Activated T-cell treated with anti-CD3 and anti-CD28 coated beads, Interleukin-2, amount 50 U/mL, for 72 hours (primary cell): Measurements from ENCODE around the gene MXD3. TPM values are rescaled to one million over a fixed set of nuclear protein-coding genes. Genes with fewer than 3 reads are reported as not detected.
"Not testable (repeated sequence)": the region's sequence is repeated elsewhere in the genome, so short reads cannot be mapped to it uniquely, and the experiment has no call there.

ENCODE experiments used
- ATAC-seq, 2 donors: fragments of 150-1000 bp; cut with Tn5 transposase; replicated peaks in 1 of 2; 2 replicates each; pipeline ENCODE4 v1.10.0; 2021; ENCODE audit warnings: moderate library complexity in 2 of 2, mild to moderate bottlenecking in 1 of 2
- DNase-seq, 2 donors: peaks; one replicate each; pipeline ENCODE4 v3.0.0; 2021 to 2022; ENCODE audit warnings: mixed read lengths in 1 of 2
- H3K27ac Mint-ChIP-seq: one replicate; pipeline ENCODE4 v1.8.0; 2022; ENCODE audit warnings: mild to moderate bottlenecking, moderate library complexity, mixed read lengths
- H3K27me3 Mint-ChIP-seq: one replicate; pipeline ENCODE4 v1.8.0; 2022; ENCODE audit warnings: low read depth, mixed read lengths
- H3K36me3 Mint-ChIP-seq, 2 donors: one replicate each; pipeline ENCODE4 v1.8.0; 2022; ENCODE audit warnings: mixed read lengths in 2 of 2, mild to moderate bottlenecking in 1 of 2; ENCODE audit not compliant: insufficient read depth in 2 of 2
- H3K4me1 Mint-ChIP-seq: one replicate; pipeline ENCODE4 v1.8.0; 2022; ENCODE audit warnings: low read depth, mixed read lengths
- H3K4me3 Mint-ChIP-seq, 2 donors: one replicate each; pipeline ENCODE4 v1.8.0; 2022; ENCODE audit warnings: mild to moderate bottlenecking in 2 of 2, mixed read lengths in 2 of 2, moderate library complexity in 2 of 2
- H3K9me3 Mint-ChIP-seq, 2 donors: one replicate each; pipeline ENCODE4 v1.8.0; 2022; ENCODE audit warnings: mixed read lengths in 2 of 2
- total RNA-seq, 2 donors: library from RNA; stranded (reverse); gene quantifications; one replicate each; pipeline ENCODE4 v1.2.3, GENCODE V29; 2022

The MXD3 gene
- total RNA-seq, 2 donors from 2014 or later = 44.2 to 61.1 TPM

DNA sequence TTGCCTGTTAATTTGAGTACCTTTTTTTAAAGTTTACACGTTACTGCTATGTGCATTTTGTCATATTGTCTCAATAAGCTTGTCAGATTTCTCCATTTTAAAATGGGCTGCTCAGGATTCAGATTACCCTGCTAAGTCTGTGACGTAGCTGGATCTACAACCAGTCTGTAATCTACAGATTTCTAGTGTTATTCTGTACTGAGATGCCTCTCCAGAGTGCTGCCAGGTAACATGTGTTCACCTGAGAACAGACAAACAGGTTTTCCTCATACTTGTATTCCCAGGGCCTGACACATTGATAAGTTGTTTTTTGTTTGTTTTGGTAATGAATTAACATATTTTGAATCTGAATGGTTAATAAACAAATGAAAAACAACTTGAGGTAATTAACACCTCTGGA is 23.5 kb downstream of the MXD3 start:
- Mint-ChIP-seq H3K9me3 (no peaks in the 10 kb centered on the region), H3K4me1 (no peaks in the 10 kb centered on the region), H3K27me3 (no peaks in the 10 kb centered on the region), H3K4me3 (no peak overlapping the region), H3K36me3 (peaks cover 14 to 35% of the 10 kb centered on the region in 2 donors), H3K27ac (no peak overlapping the region)
- DNase-seq (no peak), ATAC-seq (no peak)

DNA sequence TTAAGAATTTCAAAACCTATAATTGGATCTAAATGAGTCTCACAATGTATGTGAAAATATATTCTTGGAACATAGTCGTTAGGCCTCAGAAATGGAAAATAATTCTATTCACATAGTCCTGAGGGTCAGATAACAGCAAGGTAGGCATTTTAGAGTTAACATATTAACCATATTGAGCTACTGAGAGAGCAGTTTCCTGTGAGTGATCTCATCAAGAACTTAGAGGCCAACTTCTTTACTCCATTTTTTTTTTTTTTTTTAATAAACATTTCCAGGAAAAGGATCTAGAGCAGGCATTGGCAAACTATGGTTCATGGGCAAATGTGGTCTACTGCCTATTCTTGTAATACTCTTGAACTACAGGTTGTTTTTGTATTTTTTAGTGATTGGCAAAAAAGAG is 34.8 kb downstream of the MXD3 start:
- no peaks in the 10 kb centered on the region for H3K27me3 Mint-ChIP-seq
- no peaks in the 10 kb centered on the region for H3K9me3 Mint-ChIP-seq
- H3K36me3 Mint-ChIP-seq = peaks cover 7 to 38% of the 10 kb centered on the region in 2 donors
- no peak overlapping the region for H3K4me3 Mint-ChIP-seq
- H3K27ac Mint-ChIP-seq = peak overlapping the region; percentile 90
- no peaks in the 10 kb centered on the region for H3K4me1 Mint-ChIP-seq
- no peak for DNase-seq
- ATAC-seq = no peak

DNA sequence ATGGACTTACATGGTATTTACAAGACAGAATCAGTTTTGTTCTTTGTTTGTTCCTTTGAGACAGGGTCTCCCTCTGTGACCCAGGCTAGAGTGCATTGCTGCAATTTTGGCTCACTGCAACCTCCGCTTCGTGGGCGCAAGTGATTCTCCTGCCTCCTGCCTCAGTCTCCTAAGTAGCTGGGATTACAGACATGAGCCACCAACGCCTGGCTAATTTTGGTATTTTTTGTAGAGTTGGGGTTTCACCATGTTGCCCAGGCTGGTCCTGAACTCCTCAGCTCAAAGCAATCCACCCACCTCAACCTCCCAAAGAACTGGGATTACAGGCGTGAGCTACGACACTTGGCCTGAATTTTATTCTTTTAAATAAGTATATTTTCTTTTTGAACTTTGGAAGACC is 35.8 kb downstream of the MXD3 start:
- no peak overlapping the region for H3K27ac Mint-ChIP-seq
- H3K36me3 Mint-ChIP-seq = peaks cover 6 to 38% of the 10 kb centered on the region in 2 donors
- DNase-seq (no peak), ATAC-seq (no peak)
- H3K27me3 Mint-ChIP-seq = no peaks in the 10 kb centered on the region
- H3K9me3 Mint-ChIP-seq = no peaks in the 10 kb centered on the region
- H3K4me3 Mint-ChIP-seq = no peak overlapping the region
- H3K4me1 Mint-ChIP-seq = no peaks in the 10 kb centered on the region

DNA sequence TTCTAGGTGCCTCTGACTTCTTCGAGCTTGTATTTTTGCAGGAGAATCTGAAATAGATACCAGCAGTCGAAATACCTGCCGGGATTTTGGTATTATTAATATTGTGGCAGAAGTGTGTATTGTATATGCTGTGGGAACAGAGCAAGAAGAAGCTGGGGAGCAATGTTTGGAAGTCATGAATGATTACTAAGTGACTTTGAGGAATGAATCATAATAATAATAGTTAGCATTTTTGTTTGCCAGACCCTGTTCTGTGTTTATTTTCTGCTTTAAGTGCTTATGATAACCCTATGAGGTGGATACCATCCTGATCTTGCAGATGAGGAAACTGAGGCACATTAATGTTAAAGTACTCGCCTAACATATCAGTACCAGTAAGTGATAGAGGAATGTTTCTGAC is 40.6 kb downstream of the MXD3 start:
- Mint-ChIP-seq H3K4me3 (no peak overlapping the region), H3K27me3 (no peaks in the 10 kb centered on the region), H3K4me1 (no peaks in the 10 kb centered on the region), H3K27ac (peak overlapping the region; percentile 38), H3K9me3 (no peaks in the 10 kb centered on the region), H3K36me3 (peaks cover 11 to 41% of the 10 kb centered on the region in 2 donors)
- ATAC-seq (no peak), DNase-seq (no peak)

DNA sequence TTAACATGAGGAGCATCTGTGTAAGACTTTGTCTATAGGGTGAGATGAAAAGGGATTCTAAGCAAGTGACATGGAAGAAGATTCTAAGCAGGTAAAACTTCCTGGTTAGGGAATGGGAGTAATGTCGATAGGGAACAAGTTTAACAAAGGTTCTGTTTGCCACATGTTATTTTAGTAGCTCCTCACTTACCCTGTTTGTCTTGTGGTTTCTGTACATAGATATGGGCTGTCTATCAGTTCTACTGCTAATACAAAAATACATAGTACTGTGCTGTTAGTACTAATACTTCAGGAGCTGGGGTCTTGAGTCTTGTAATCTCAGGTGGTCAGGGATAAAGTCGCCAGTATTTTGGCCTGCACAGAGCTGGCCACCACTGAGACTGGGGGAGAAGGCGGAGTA is 41.0 kb downstream of the MXD3 start:
- Mint-ChIP-seq H3K4me3 (no peak overlapping the region), H3K4me1 (no peaks in the 10 kb centered on the region), H3K27me3 (no peaks in the 10 kb centered on the region), H3K9me3 (no peaks in the 10 kb centered on the region), H3K27ac (peak overlapping the region; percentile 13), H3K36me3 (peaks cover 11 to 39% of the 10 kb centered on the region in 2 donors)
- DNase-seq = no peak
- ATAC-seq = no peak

DNA sequence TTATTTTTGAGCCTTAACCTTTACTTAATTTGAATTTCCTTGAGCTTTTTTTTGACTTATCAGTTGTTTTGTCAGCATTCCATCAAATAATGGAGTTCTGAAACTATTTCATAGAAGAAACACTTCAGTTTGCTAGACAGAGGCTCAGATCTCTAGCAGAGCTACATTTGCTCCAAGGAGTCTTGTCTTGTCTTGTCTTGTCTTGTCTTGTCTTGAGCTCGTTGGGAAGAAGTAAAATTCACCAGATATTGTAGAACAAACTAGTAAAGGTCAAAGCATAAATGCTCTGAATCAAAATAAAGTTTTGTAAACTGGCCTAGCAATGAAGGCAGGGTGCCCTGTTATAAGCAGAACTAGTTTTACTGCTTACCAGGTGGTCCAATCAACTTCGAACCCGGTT is 41.7 kb downstream of the MXD3 start:
- Mint-ChIP-seq H3K4me3 (no peak overlapping the region), H3K27me3 (no peaks in the 10 kb centered on the region), H3K27ac (peak overlapping the region; percentile 80), H3K9me3 (no peaks in the 10 kb centered on the region), H3K36me3 (peaks cover 11 to 36% of the 10 kb centered on the region in 2 donors), H3K4me1 (no peaks in the 10 kb centered on the region)
- no peak for DNase-seq
- no peak for ATAC-seq

DNA sequence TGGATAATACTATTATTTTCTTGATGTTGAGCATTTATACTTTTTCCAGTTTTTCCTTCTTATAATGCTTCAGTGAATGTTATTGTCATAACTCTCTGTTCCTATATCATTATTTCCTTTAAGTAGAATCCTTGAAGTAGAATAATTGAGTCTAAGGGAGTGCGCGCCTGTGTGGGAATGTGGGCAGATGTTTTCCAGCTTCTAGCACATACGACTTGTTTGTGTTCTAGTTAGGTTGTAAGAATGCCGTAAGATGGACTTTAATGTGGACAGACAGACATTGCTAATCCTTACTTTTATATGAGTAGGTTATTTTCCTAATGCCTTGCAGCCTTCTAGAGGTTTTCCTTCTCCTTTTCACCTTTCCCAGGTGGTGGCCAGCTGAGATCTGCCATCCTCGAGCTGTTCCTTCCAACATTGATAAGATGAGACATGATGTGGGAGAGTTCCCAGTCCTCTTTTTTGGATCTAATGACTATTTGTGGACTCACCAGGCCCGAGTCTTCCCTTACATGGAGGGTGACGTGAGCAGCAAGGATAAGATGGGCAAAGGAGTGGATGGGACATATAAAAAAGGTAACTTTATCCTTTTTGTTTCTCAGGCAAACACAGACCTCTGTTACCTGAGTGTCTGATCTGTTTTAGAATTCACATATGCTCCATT is 42.3 kb downstream of the MXD3 start:
- Mint-ChIP-seq H3K27me3 (no peaks in the 10 kb centered on the region), H3K36me3 (peaks cover 11 to 34% of the 10 kb centered on the region in 2 donors), H3K4me1 (peaks cover 2% of the 10 kb centered on the region), H3K27ac (peak overlapping the region; percentile 58), H3K9me3 (no peaks in the 10 kb centered on the region), H3K4me3 (no peak overlapping the region)
- ATAC-seq = no peak
- DNase-seq = no peak

DNA sequence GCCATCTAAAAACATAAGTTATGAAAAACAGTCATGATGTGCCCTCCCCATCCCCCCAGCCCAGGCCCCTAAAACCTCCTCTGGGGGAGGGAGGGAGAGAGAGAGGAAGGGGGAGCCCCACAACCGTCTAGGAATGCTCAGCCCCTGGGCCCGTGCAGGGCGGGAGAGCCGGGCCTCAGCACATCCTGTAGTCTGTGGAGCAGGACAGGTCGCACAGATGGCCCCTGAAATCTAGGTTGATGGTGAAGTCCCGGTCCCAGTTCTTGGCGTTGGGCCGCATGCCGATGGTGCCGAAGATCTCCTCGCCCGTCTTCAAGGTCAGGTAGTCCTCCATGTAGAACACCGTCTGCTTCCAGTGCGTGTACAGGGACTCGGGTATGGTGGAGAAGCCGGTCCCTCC is 46.3 kb downstream of the MXD3 start:
- H3K27ac Mint-ChIP-seq = no peak overlapping the region
- H3K4me3 Mint-ChIP-seq = no peak overlapping the region
- DNase-seq (no peak), ATAC-seq (no peak)
- no peaks in the 10 kb centered on the region for H3K27me3 Mint-ChIP-seq
- H3K4me1 Mint-ChIP-seq = peaks cover 15% of the 10 kb centered on the region
- H3K9me3 Mint-ChIP-seq = no peaks in the 10 kb centered on the region
- H3K36me3 Mint-ChIP-seq = peaks cover 5 to 18% of the 10 kb centered on the region in 2 donors

DNA sequence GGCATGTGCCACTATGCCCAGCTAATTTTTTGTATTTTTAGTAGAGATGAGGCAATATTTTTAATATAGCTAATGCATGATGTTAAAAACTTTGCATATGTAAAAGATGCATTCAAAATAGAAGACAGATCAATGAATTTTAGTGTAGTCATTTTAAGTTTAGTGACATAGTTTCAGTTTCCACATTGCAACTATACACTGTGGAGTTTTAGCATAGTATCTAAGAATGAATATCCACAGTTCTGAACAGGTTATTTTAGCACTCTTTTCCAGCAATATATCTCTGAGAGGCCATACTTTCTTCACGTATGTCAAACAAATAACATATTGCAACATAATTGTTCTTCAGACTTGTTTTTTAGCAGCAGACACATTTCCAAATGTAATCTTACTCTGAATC is 47.5 kb downstream of the MXD3 start:
- H3K4me3 Mint-ChIP-seq = no peak overlapping the region
- peak overlapping the region; percentile 80 for H3K27ac Mint-ChIP-seq
- no peak for DNase-seq
- H3K36me3 Mint-ChIP-seq = peaks cover 5 to 11% of the 10 kb centered on the region in 2 donors
- peak; percentile 61 to 63 for ATAC-seq
- no peaks in the 10 kb centered on the region for H3K27me3 Mint-ChIP-seq
- H3K4me1 Mint-ChIP-seq = peaks cover 15% of the 10 kb centered on the region
- no peaks in the 10 kb centered on the region for H3K9me3 Mint-ChIP-seq

DNA sequence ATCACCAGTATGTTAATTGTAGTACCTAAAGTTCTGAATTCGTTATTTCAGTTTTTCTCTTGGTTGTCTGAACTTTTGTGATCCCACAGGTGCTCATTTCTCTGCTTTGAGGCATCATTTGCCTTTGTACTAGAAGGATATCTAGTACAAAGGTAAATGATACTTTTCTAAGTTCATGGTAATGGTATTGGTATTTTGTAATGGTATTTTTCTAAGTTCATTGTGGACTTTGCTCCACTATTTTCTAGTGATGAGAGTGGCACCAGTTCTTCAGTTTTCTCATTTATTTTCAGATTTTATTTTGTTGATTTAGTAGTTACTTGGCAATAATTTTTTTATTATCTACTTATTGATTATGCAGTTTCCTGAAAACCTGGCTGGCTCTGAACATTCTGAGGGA is 50.2 kb downstream of the MXD3 start:
- Mint-ChIP-seq H3K27me3 (no peaks in the 10 kb centered on the region), H3K4me1 (peaks cover 15% of the 10 kb centered on the region), H3K4me3 (no peak overlapping the region), H3K27ac (no peak overlapping the region), H3K9me3 (no peaks in the 10 kb centered on the region), H3K36me3 (peaks cover 6 to 21% of the 10 kb centered on the region in 2 donors)
- no peak for ATAC-seq
- DNase-seq = no peak

DNA sequence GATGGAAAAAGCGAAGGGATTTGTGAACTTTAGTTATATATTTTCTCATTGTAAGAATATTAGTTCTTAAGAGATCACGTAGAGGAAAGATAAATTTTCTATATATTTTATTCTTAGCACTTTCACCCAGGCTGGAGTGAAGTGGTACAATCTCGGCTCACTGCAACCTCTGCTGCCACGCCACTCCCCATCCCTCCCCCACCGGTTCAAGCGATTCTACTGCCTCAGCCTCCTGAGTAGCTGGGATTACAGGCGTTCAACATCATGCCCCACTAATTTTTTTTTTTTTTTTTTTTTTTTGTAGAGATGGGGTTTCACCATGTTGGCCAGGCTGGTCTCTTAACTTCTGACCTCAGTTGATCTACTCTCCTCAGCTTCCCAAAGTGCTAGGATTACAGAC is 50.7 kb downstream of the MXD3 start:
- Mint-ChIP-seq H3K4me3 (no peak overlapping the region), H3K27ac (no peak overlapping the region), H3K27me3 (no peaks in the 10 kb centered on the region), H3K36me3 (peaks cover 6 to 21% of the 10 kb centered on the region in 2 donors), H3K4me1 (peaks cover 15% of the 10 kb centered on the region), H3K9me3 (no peaks in the 10 kb centered on the region)
- ATAC-seq (no peak), DNase-seq (no peak)

DNA sequence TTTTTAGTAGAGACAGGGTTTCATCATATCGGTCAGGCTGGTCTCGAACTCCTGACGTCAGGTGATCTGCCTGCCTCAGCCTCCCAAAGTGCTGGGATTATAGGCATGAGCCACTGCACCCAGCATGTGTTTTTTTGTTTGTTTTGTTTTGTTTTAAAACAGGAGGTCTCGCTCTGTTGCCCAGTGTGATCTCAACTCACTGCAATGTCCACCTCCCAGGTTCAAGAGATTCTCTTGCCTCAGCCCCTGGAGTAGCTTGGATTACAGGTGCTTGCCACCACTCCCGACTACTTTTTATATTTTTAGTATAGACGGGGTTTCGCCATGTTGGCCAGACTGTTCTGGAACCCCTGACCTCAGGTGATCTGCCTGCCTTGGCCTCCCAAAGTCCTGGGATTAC is 53.0 kb downstream of the MXD3 start:
- H3K9me3 Mint-ChIP-seq, ATAC-seq, DNase-seq, H3K27me3 Mint-ChIP-seq, H3K4me1 Mint-ChIP-seq, H3K4me3 Mint-ChIP-seq: not testable (repeated sequence)
- Mint-ChIP-seq H3K27ac (peak overlapping the region; percentile 76), H3K36me3 (peaks cover 6 to 20% of the 10 kb centered on the region in 2 donors)
